ENCODE data around the gene LSMEM2. TPM values are rescaled to one million over a fixed set of nuclear protein-coding genes. Genes with fewer than 3 reads are reported as not detected.

LSMEM2 gene
- total and polyA plus RNA-seq, 9 of the 15 experiments (the other 6 are each of a cell fraction or from before 2014, with no cell fraction given), result not detected

DNA sequence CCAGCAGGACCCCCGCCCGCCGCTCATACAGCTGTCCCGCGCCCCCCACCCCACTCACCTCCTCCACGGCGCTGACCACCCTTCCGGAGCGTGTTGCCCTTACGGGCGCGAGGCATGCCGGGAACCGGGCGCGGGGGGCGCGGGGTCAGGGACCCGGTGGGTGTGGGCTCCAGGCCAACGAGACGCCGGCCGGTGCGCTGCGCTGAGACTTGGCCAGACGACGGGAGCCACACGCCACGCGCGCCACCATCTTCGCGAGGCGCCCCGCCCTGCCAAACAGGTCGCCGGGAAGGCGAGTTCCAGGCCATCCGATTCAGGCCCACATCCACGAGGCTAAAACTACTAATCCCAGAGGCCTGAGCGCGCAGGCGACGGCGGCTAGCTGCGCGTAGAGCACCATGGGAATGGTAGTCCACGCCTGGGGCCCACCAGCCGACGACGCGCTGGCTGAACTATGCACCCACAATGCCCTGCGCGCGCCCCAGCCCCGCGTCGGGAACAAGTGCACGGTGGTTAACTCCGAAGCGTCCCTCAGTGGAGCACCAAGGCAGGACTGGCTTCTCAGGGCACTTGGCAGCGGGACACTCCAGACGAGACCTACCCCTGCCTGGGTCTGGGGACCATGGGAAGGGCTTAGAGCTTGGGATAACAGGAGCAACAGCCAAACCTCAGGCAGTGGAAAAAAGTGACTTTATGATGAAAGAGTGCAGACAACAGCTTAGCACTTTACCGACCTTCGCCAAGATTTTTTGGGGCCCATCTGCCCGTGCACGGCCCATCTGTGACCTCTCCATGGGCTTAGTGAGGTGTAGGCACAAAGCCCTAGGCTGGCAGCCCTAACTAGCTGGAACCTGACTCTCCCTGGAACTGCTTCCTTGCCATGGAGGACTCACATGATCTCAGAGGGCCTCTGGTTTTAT, 13.5 kb downstream of the LSMEM2 start, which contains the start of gene IFRD2 (continued):
- TF ChIP-seq, protein P1, sequence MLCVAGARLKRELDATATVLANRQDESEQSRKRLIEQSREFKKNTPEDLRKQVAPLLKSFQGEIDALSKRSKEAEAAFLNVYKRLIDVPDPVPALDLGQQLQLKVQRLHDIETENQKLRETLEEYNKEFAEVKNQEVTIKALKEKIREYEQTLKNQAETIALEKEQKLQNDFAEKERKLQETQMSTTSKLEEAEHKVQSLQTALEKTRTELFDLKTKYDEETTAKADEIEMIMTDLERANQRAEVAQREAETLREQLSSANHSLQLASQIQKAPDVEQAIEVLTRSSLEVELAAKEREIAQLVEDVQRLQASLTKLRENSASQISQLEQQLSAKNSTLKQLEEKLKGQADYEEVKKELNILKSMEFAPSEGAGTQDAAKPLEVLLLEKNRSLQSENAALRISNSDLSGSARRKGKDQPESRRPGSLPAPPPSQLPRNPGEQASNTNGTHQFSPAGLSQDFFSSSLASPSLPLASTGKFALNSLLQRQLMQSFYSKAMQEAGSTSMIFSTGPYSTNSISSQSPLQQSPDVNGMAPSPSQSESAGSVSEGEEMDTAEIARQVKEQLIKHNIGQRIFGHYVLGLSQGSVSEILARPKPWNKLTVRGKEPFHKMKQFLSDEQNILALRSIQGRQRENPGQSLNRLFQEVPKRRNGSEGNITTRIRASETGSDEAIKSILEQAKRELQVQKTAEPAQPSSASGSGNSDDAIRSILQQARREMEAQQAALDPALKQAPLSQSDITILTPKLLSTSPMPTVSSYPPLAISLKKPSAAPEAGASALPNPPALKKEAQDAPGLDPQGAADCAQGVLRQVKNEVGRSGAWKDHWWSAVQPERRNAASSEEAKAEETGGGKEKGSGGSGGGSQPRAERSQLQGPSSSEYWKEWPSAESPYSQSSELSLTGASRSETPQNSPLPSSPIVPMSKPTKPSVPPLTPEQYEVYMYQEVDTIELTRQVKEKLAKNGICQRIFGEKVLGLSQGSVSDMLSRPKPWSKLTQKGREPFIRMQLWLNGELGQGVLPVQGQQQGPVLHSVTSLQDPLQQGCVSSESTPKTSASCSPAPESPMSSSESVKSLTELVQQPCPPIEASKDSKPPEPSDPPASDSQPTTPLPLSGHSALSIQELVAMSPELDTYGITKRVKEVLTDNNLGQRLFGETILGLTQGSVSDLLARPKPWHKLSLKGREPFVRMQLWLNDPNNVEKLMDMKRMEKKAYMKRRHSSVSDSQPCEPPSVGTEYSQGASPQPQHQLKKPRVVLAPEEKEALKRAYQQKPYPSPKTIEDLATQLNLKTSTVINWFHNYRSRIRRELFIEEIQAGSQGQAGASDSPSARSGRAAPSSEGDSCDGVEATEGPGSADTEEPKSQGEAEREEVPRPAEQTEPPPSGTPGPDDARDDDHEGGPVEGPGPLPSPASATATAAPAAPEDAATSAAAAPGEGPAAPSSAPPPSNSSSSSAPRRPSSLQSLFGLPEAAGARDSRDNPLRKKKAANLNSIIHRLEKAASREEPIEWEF (CRISPR knock-in tag; IDR thresholded peaks at IDR 0.05), result peak; percentile 64; the same call in 1 of the 2 replicates
- TF ChIP-seq RBFOX2 (IDR thresholded peaks at IDR 0.05; ENCODE audit: low read depth, low read length) (peak; percentile 86), ZNF76 (CRISPR knock-in tag; IDR thresholded peaks at IDR 0.05; ENCODE audit: borderline replicate concordance) (peak; percentile 91), HMGN3 (IDR thresholded peaks at IDR 0.05; ENCODE audit: borderline replicate concordance, extremely low read depth, insufficient read length, low read depth, low read length) (peak; percentile 93), ZNF717 (CRISPR knock-in tag; IDR thresholded peaks at IDR 0.05) (no peak), POLR2AphosphoS2 (IDR thresholded peaks at IDR 0.05; ENCODE audit: low read length) (peak; percentile 81), PTTG1 (tag; IDR thresholded peaks at IDR 0.05; ENCODE audit: low read depth) (0 out of 2 replicates have a peak, but pooled peaks have one; percentile 23), MBD2 (IDR thresholded peaks at IDR 0.05; ENCODE audit: borderline replicate concordance, low read depth) (peak; percentile 99)
- TF ChIP-seq, protein P2, sequence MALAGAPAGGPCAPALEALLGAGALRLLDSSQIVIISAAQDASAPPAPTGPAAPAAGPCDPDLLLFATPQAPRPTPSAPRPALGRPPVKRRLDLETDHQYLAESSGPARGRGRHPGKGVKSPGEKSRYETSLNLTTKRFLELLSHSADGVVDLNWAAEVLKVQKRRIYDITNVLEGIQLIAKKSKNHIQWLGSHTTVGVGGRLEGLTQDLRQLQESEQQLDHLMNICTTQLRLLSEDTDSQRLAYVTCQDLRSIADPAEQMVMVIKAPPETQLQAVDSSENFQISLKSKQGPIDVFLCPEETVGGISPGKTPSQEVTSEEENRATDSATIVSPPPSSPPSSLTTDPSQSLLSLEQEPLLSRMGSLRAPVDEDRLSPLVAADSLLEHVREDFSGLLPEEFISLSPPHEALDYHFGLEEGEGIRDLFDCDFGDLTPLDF (CRISPR knock-in tag; IDR thresholded peaks at IDR 0.05), result peak; percentile 51; the same call in 1 of the 2 replicates
- TF ChIP-seq, protein P3, sequence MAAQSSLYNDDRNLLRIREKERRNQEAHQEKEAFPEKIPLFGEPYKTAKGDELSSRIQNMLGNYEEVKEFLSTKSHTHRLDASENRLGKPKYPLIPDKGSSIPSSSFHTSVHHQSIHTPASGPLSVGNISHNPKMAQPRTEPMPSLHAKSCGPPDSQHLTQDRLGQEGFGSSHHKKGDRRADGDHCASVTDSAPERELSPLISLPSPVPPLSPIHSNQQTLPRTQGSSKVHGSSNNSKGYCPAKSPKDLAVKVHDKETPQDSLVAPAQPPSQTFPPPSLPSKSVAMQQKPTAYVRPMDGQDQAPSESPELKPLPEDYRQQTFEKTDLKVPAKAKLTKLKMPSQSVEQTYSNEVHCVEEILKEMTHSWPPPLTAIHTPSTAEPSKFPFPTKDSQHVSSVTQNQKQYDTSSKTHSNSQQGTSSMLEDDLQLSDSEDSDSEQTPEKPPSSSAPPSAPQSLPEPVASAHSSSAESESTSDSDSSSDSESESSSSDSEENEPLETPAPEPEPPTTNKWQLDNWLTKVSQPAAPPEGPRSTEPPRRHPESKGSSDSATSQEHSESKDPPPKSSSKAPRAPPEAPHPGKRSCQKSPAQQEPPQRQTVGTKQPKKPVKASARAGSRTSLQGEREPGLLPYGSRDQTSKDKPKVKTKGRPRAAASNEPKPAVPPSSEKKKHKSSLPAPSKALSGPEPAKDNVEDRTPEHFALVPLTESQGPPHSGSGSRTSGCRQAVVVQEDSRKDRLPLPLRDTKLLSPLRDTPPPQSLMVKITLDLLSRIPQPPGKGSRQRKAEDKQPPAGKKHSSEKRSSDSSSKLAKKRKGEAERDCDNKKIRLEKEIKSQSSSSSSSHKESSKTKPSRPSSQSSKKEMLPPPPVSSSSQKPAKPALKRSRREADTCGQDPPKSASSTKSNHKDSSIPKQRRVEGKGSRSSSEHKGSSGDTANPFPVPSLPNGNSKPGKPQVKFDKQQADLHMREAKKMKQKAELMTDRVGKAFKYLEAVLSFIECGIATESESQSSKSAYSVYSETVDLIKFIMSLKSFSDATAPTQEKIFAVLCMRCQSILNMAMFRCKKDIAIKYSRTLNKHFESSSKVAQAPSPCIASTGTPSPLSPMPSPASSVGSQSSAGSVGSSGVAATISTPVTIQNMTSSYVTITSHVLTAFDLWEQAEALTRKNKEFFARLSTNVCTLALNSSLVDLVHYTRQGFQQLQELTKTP (IDR thresholded peaks at IDR 0.05; ENCODE audit: low read depth in 1 of 2, partially characterized antibody in 2 of 2), result peak in 1 of 2 experiments; percentile 100
- TF ChIP-seq, protein P4, sequence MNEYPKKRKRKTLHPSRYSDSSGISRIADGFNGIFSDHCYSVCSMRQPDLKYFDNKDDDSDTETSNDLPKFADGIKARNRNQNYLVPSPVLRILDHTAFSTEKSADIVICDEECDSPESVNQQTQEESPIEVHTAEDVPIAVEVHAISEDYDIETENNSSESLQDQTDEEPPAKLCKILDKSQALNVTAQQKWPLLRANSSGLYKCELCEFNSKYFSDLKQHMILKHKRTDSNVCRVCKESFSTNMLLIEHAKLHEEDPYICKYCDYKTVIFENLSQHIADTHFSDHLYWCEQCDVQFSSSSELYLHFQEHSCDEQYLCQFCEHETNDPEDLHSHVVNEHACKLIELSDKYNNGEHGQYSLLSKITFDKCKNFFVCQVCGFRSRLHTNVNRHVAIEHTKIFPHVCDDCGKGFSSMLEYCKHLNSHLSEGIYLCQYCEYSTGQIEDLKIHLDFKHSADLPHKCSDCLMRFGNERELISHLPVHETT (CRISPR knock-in tag; conservative IDR thresholded peaks at IDR 0.05 in 1 of 2, IDR thresholded peaks at IDR 0.05 in 1 of 2), result peak in 1 of 2 experiments; percentile 91; a peak in 2 of 4 replicates
